Adrenal gland (tissue), 12 donors: ENCODE measurements around the gene KCTD3. TPM values are rescaled to one million over a fixed set of nuclear protein-coding genes. Genes with fewer than 3 reads are reported as not detected.

Source experiments
- DNase-seq, 7 donors: peaks; one replicate each; pipeline ENCODE4 v3.0.0-alpha.2; 2019 to 2020
- H3K27ac ChIP-seq, 5 donors: fragments of 200-600 bp; sonication (generic) in 4 of 5; 1 replicate in 3 of 5; 2 replicates in 2 of 5; pipeline versions ENCODE4 v1.5.1 to v1.8.0; 2016 to 2020; ENCODE audit warnings: mild to moderate bottlenecking in 1 of 5
- H3K27me3 ChIP-seq: fragments of 200-600 bp; 2 replicates; pipeline ENCODE4 v1.8.0; 2021
- H3K36me3 ChIP-seq, 2 donors: fragments of 200-600 bp; replicated peaks in 1 of 2; 1 replicate in 1 of 2; 2 replicates in 1 of 2; pipeline versions ENCODE4 v1.5.1 to v1.8.0; 2018 to 2022
- H3K4me1 ChIP-seq, 2 donors: fragments of 200-600 bp; replicated peaks in 1 of 2; 1 replicate in 1 of 2; 2 replicates in 1 of 2; pipeline versions ENCODE4 v1.5.1 to v1.8.0; 2018 to 2021
- H3K4me3 ChIP-seq, 4 donors: fragments of 200-600 bp; sonication (generic) in 3 of 4; one replicate each; pipeline ENCODE4 v1.5.1; 2016 to 2018
- H3K9me3 ChIP-seq, 3 donors: fragments of 200-600 bp; sonication (generic) in 1 of 3; replicated peaks in 1 of 3; 1 replicate in 2 of 3; 2 replicates in 1 of 3; pipeline versions ENCODE4 v1.5.1 to v1.8.0; 2016 to 2021
- CTCF ChIP-seq, 6 experiments: fragments of 450-650 bp in 4 of 6; fragments of 200-600 bp in 2 of 6; sonication (generic) in 1 of 6; IDR thresholded peaks; 1 replicate in 5 of 6; 2 replicates in 1 of 6; pipeline versions ENCODE4 v1.5.1 to v1.8.0; 2016 to 2021; ENCODE audit warnings: antibody characterized with exemption in 6 of 6, mild to moderate bottlenecking in 2 of 6, moderate library complexity in 1 of 6
- POLR2A ChIP-seq, 2 donors: fragments of 450-650 bp; IDR thresholded peaks; one replicate each; pipeline ENCODE4 v1.6.1; 2017; ENCODE audit warnings: antibody characterized with exemption in 2 of 2, mild to moderate bottlenecking in 2 of 2, moderate library complexity in 1 of 2
- WGBS, 4 donors: extraction: QIAGEN DNeasy Blood & Tissue Kit in 2 of 4; methylation state at CpG; one replicate each; pipeline versions ENCODE4 v1.1.5 to v1.1.7; 2013 to 2017; 5-methylcytosine and 5-hydroxymethylcytosine counted together
- intact Hi-C, 2 donors: fragments of 100-400 bp; cut with DNase I; formaldehyde crosslinking; loops; one replicate each; pipeline versions ENCODE4 v1.14.1 to v1.15.0; 2022 to 2023
- polyA plus RNA-seq, 3 donors: library from polyadenylated mRNA; stranded (reverse); fragments of 200-250 nt in 2 of 3; fragments of 350-450 nt in 1 of 3; fragmentation: Illumina TruSeq in 1 of 3; extraction: RNeasy Lipid Tissue Mini Kit (QIAGEN cat#74804) in 1 of 3; gene quantifications; one replicate each; pipeline ENCODE4 v1.2.3, GENCODE V29; 2013 to 2014
- total RNA-seq, 9 donors: library from RNA; depleted of rRNA in 4 of 9; stranded (reverse); fragments of >200 nt in 4 of 9; fragments of 120-200 nt in 1 of 9; fragmentation: NEBNext Ultra II Directional in 1 of 9; extraction: Animal tissue kit (Norgen Biotek cat#: 25700) in 1 of 9; gene quantifications; one replicate each; pipeline versions ENCODE4 v1.1.0 to v1.2.4, GENCODE V29; 2013 to 2023
- donor health status: healthy with polysubstance abuse.
- donor health status: Bipolar disorder and iron deficiency.
- donor health status: DM: yes; HTN: yes; CAD: no.
- donor health status: DM: no; HTN: no; CAD: no.
- donor health status: DM: no; HTN: no; CAD: no.
- donor health status: DM: yes; HTN: yes; CAD: no.

Gene KCTD3
- total and polyA plus RNA-seq, 12 donors: 78.0 to 169 (median 116) TPM

DNA sequence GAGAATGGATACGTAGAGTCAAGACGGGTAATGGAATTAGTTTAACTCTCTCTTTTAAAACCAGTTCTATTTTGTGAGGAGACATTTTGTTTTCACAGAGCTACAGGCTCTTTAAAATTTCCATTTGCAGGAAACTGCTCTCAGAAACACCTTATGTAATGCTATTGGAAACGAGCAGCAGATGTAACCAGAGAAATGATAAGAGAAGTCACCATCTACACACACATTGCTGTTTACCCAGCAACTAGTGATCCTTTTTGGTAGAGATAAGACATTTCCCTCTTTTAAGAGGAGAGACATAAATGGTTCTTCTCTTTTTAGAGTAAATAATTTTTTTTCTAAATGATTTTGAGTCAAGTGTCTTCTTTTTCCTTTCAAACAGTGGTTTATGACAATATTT, 80.6 kb downstream of the KCTD3 start:
- Histone ChIP-seq H3K4me1 (no peaks in the 10 kb centered on the region), H3K9me3 (no peaks in the 10 kb centered on the region), H3K27me3 (no peaks in the 10 kb centered on the region), H3K36me3 (no peaks in the 10 kb centered on the region), H3K4me3 (no peak overlapping the region), H3K27ac (no peak overlapping the region)
- intact Hi-C loops: no loop called here
- no peak for DNase-seq
- WGBS, 4 donors: 62 to 70% (median 65%) methylated on average over 3 of the region's 3 CpGs
- TF ChIP-seq CTCF (IDR thresholded peaks at IDR 0.05) (no peak), POLR2A (IDR thresholded peaks at IDR 0.05) (no peak)

DNA sequence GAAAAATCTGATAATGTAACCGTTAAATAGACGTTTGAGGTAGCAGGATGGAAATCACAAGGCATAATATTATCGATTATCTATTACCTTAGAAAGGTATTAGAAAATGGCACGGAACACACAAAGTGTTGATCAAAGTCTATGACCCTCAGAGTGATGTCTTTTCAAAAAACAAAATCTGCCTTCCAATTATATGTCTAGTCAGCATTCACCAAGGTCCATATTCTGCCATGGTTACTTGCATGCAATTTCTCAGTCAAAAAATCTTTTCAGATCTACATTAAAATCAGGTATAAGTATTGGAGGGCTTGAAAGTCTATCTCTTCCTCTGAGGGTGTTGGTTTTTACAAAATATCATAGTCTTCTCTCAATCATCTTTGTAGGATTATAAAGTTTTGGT, 81.9 kb downstream of the KCTD3 start:
- Histone ChIP-seq H3K4me1 (no peaks in the 10 kb centered on the region), H3K4me3 (no peak overlapping the region), H3K27ac (no peak overlapping the region), H3K27me3 (no peaks in the 10 kb centered on the region), H3K36me3 (no peaks in the 10 kb centered on the region), H3K9me3 (no peaks in the 10 kb centered on the region)
- DNase-seq: no peak
- intact Hi-C loops: no loop called here
- WGBS, 4 donors: 86 to 94% (median 89%) methylated on average over 4 of the region's 4 CpGs
- TF ChIP-seq POLR2A (IDR thresholded peaks at IDR 0.05) (no peak), CTCF (IDR thresholded peaks at IDR 0.05) (no peak)

GRCh38 chr1:215650446-215651149, 83.5 kb downstream of the KCTD3 start:
- no peaks in the 10 kb centered on the region for H3K27me3 ChIP-seq
- no peaks in the 10 kb centered on the region for H3K9me3 ChIP-seq
- TF ChIP-seq POLR2A (IDR thresholded peaks at IDR 0.05): no peak
- TF ChIP-seq CTCF (IDR thresholded peaks at IDR 0.05): no peak
- 51 to 57% (median 55%) methylated on average over 9 of the region's 9 CpGs for WGBS, 4 donors
- no peaks in the 10 kb centered on the region for H3K4me1 ChIP-seq
- no peak for DNase-seq
- intact Hi-C loops: loop anchor here in 1 of 2 donors (5.0 kb wide), 1 partner anchor 142 kb away; no protein-coding TSS in a partner anchor
- H3K4me3 ChIP-seq: no peak overlapping the region
- H3K36me3 ChIP-seq: no peaks in the 10 kb centered on the region
- no peak overlapping the region for H3K27ac ChIP-seq

GRCh38 chr1:215651867-215652266, 84.8 kb downstream of the KCTD3 start:
- Histone ChIP-seq H3K36me3 (no peaks in the 10 kb centered on the region), H3K4me3 (no peak overlapping the region), H3K27me3 (no peaks in the 10 kb centered on the region), H3K27ac (no peak overlapping the region), H3K4me1 (no peaks in the 10 kb centered on the region), H3K9me3 (no peaks in the 10 kb centered on the region)
- WGBS, 4 donors: 59 to 68% (median 63%) methylated on average over 3 of the region's 3 CpGs
- intact Hi-C loops: loop anchor here in 1 of 2 donors (5.0 kb wide), 1 partner anchor 140 kb away; no protein-coding TSS in a partner anchor
- no peak for TF ChIP-seq POLR2A (IDR thresholded peaks at IDR 0.05)
- no peak for TF ChIP-seq CTCF (IDR thresholded peaks at IDR 0.05)
- no peak for DNase-seq
